GM19193 (cell line): ENCODE data around the gene CAMK2B.

ENCODE experiments used
- POLR2A ChIP-seq: IDR thresholded peaks from 4 replicates; pipeline ENCODE4 v1.6.1; 2011; ENCODE audit not compliant: insufficient read depth, insufficient read length; ENCODE audit errors: extremely low read depth

The CAMK2B gene

DNA sequence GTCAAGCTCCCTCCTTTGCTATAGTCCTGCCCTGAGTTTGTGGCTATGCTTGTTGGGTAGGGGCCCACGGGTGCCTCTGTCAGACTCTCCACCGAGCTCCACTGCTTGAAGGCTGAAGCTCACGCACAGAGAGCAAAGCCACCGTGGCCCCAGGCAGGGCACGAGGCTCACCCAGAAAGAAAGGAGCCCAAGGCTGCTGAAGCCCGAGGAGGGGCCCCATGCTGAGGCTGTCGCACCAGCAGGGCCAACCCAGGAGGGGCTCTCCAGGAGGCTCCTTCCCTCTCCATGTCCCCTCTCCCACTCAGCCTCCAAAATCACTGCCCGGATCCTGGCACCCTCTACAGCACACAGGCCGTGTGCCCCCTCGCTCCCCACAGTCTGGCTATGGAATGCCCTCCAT lies 74.1 kb downstream of the CAMK2B start:
- TF ChIP-seq POLR2A, result no peak

DNA sequence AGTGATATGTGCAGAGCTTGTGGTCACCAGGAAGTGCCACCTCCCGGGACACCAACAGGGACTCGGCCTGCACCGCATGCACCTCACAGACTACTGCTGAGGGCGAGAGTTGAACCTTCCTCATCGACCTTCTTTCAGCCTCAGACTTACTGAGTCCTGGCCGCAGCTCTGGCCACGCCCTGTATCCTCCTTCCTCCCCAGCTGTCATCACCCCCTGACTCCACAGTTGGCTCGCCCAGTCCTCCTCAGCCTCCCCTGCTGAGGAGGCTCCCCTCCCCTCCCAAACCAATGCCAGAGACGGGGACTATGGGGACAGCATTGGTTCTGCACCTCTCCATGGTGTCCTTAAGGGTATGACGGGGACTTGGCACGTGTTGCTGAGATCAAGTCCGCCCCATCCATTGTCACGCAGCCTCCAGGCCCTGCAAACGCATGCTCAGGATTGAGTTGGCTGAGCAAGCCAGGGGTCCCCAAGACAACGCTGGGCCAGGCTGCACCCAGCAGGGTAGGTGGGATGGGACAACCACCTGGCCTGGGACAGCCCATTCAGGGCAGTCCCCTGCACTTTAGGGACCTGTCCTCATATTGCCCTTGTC lies 75.7 kb downstream of the CAMK2B start:
- TF ChIP-seq POLR2A, result no peak

DNA sequence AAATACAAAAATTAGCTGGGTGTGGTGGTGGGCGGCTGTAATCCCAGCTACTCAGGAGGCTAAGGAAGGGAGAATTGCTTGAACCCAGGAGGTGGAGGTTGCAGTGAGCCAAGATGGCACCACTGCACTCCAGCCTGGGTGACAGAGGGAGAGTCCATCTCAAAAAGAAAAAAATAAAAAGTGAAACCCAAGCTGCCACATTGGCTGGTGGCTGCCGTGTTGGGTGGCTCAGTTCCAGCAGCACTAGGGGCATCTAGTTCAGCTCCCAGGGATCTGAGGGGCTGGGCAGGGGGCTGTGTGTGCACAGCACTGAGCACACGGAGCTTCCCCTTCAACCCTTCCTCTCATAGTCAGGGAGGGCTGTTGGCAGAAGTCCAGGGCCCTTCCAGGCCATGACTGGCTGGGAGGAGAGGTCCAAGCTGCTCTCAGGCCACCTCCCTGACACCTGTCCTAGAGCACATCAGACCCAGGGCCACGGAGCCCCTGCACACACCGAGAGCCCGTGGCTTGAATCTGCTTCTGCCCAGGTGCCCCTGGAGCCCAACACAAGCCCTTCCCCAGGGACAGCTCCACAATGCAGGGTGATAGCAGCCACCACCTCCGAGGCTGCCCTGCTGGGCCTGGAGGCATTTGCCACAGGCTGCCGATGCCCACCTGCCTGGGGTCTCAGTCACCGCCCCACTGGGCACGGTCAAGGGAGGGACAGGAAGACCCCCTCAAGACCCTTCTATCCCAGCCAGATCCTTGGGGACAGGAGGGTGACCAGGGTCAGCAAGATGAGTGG lies 77.3 kb downstream of the CAMK2B start:
- TF ChIP-seq POLR2A, result no peak

DNA sequence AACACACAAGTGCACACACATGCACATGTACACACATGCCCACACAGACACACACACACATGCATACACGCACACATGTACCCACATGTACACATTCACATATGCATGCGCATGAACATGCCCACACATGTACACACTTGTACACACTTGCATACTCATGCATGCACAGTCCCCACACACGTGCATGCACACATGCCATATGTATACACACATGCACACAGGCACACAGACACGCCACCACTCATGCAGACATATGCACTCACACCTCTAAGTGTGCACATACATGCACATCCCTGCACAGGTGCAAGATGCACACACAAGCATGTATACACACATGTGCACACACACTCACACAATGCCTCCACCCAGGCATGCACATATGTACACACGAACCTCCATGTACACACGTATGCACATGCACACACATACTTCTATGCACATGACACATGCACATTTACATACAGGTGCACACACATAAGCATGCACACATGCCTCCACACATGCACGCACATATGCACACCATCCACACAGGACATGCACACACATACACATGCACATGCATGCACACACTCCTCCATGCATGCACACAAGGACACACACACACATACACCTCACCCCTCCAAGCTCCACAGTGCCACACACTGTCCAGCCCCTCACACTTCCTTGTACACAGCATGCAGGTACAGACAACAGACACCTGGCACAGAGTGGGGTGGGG lies 78.8 kb downstream of the CAMK2B start:
- TF ChIP-seq POLR2A, result no peak

DNA sequence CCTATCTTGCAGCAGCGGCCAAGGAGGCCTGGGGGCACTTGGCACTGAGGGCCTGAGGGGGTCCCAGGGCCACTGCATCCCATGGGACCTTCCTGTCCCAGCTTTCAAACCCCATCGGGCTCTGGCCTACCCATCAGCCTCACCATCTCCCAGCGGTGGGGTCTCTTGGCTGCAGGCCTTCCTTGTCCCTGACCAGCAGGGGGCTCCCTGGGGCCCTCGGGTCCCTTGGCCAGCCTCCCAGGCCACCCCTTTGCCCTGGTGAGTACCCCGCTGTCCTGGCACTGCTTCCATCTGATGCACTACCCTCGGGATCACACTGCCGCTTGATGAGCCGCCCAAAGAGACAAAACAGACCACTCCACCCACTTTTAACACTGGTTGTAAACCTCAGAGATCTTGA lies 81.1 kb downstream of the CAMK2B start:
- no peak for TF ChIP-seq POLR2A

DNA sequence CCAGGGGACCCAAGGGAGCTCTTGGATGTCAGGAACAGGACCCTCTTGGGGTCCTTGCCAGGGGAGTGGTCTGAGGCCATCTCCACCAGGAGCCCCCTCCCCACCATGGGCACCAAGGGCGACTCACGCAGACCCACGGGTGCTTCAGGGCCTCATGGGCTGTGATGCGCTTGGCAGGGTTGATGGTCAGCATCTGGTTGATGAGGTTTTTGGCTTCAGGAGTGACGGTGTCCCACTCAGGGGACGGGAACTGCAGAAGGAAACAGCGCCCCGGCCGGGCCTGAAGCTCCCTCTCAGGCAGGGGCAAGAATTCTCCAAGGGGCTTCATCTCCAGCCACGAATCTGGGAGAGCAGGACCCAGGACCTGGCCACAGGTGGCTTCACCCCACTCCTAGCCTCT lies 83.3 kb downstream of the CAMK2B start:
- no peak for TF ChIP-seq POLR2A

DNA sequence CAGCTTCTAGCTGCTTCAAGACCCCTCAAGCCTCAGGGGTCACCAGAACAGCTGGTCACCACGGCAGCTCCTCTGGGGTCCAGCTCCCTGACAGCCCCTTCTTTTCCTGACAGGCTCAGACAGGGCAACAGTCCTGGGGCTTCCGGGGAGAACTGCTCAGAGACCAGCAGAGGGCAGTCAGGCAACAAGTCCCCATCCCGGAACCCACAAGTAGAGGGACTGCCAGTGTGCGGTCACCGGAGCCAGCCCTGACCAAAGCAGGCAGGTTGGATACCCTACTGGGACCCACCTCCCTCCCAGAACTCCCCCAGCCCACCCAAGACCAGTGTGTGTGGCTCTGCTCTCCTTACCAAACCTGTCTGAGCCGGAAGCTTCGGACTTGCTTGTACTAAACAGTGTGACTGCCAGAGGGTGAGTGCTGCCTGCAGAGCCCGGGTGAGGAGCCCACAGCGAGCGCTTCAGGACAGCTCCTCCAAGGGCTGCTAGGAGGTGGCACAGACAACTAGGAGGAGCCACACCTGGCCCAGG lies 84.3 kb downstream of the CAMK2B start:
- TF ChIP-seq POLR2A, result no peak

DNA sequence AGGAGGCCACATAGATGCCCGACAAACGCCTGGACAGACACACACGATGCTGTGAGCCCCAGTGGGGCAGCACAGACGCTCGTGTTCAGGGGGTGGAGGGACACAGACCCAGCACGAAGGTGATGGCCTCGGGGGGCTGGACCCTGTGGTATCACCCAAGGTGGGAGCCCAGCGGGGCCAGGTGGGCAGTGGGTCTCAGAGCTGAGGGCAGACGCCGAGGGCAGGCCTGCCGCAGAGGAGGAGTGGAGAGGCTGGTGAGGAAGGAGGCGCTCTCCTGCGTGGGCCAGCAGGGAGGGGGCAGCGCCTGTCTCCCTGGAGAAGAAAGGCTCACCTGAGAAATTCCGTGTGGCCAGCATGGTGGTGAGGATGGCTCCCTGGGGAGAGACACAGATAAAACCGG lies 85.0 kb downstream of the CAMK2B start:
- no peak for TF ChIP-seq POLR2A

DNA sequence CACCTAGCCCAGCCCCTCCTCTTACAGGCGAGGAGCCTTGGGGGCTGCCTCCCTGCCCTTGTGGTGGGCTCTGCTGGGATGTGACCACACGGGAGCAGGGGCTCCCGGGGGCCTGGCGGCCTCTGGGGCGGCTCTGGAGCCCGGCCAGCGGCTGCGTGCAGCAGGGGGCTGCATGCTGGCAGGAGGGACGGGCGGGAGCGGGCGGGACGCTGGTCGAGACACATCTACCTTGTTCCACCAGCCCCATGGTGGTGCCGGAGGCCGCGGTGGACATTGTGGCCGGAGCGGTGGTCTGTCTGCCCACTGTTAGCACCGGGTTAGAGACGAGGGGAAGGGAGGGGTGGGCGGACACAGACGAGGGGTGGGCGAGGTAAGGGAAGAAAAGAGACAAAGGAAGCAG lies 86.0 kb downstream of the CAMK2B start:
- no peak for TF ChIP-seq POLR2A

DNA sequence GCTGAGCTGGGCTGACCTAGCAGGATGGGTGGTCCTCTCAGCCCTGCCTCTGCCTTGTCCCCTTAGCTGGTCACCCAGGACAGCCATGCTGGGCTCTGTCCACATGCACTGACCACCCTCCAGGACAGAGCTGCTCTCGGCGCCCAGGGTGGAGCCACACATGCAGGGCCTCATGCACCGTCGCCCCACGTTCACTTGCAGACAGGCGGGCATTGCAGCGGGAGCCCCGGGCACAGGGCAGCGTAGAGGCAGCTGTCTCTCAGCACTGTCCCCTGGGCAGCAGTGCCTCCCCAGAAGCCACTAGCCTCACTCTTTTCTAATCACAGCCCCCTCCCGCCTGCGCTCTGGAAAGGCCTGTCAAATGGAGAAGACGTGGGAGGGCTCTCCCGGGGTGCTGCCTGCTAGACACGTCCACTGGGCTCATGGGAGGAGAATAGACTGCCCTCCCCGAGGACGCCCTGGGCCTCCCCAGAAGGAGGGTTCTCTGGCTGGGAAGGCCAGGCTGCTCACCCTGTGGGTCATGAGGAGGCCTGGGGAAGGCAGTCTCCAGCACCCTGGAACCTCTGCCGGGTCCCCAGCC lies 87.2 kb downstream of the CAMK2B start:
- no peak for TF ChIP-seq POLR2A

DNA sequence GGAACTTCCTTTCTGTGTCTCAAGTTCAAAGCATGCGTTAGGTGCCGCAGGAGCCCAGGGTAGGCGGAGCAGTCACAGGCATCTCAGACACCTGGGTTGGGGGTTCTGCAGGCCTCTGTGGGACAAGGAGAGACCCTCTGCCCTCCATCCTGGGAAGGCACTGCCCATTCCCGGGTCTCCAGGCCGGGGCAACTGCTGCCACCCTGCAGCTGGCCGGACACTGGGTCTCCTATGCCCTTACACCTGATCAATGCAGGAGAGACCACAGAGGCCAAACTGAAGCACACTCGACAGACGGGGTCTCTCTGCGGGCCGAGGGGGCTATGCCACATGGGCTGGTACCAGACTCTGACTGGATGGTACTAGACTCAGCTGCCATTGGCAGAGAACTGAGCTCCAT lies 87.7 kb downstream of the CAMK2B start:
- TF ChIP-seq POLR2A, result no peak

DNA sequence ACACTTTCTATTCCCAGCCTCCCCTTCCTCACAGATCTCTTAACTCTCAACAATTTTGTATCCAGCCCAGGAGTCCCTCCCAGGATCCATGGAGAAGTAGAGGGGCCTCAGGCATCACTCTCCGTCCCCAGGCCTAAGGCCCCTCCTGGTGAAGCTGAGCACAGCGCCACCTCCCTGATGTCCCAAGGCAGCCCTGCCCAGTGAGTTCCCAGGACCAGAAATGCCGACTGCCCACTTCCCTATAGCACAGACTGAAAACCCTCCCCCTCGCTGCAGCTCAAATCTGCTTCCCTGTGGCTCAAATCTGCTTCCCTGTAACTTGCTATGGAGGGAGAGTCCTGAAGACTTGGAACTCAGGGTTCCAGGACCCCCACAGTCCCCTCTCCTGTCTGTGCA lies 89.1 kb downstream of the CAMK2B start:
- no peak for TF ChIP-seq POLR2A

DNA sequence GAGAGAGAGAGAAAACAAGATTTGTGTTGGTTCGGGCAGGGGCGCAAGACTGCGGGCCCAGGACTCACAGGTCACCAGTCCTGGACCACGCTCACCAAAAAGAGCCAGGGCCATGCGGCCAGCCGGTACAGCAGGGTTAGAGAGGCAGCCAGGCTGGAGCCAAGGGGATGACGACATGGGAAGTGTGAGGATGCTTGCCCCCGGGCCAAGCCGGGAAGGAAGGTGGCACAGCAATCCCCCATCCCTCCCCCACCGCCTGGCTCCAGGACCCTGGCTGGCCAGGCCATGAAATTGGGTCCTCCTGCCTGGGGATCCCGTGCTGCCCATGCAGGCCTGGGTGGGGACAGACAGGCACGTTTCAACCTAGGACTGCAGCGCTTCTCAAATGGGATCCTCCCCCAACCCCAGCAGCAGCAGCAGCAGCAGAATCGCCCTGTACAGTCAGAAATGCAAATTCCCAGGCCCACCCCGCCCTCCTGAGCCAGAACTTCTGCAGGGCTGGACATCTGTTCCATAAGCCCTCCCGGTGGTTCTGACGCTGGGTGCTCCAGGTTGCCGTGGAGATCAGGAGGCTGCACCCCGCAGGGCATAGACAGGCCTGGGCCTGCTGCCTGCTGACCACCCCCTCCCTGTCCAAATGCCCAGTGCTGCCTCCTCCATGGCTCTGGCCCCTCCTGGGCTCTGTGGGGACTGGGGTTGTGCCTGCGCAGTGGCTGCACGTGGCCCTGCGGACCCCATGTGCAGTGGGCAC lies 89.6 kb downstream of the CAMK2B start:
- no peak for TF ChIP-seq POLR2A

DNA sequence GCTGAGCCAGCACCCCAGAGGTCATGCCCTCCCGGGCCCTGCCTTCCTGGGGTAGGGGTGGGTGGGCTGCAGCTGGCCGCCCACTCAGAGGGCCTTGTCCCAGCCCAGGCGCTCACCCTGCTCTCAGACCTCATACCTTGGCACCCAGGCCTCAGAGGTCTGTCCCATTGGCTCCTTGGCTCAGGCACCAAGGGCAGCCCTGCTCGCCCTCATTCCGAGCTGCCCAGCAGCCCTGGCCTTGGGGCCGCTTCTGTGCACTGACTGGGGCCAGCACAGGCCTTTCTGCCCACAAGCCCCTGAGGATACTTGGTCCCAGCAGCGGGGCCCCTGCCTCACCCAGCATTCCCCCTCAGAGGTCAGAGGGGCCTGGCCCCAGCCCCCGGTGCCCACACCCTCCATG lies 90.3 kb downstream of the CAMK2B start:
- no peak for TF ChIP-seq POLR2A
